HG02588 (cell line): ENCODE results near the gene LIF.
"Not testable (repeated sequence)": the region's sequence is repeated elsewhere in the genome, so short reads cannot be mapped to it uniquely, and the experiment has no call there.

Experiments
- ATAC-seq: cut with Tn5 transposase; IDR thresholded peaks from one replicate; pipeline ENCODE4 v1.9.1; 2021; ENCODE audit warnings: mild to moderate bottlenecking, moderate library complexity; ENCODE audit not compliant: unreplicated experiment

LIF gene

DNA sequence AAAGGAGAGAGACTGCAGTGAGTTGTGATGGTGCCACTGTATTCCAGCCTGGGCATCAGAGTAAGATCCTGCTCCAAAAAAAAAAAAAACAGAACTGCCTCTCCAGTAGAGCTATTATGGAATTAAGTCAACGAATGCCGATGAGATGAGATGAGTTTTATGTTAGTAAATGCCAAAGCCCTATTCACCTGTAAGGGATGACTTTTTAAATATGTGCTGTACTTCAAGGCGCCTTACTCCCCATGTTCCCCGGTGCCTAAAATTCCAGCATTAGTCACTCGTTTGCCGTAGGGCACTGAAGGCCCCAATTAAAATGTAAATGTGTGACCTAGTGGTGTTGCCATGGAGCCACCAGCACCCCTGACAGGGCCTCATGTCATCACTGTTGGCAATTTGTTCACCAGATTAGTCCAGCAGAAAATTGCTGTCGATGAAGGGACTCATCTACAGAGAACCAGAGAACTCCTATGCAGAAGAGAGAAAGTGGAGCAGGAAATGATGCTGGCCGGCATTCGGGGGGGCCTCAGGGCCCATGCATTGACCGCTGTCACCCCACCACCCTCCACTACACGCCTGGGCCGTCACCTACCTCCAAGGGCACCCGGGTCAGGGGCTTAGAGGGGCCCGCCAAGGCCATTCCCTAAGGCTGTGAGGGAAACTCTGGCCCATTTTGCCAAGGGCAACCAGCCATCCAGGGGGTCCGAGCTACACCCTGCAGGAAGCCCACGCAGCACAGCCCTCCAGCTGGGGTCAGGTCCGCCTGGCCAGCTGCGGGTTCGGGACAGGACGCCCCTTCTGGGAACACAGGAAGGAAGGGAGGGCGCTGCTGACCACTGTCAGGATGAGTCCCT is 17.8 kb downstream of the LIF start:
- no peak for ATAC-seq

DNA sequence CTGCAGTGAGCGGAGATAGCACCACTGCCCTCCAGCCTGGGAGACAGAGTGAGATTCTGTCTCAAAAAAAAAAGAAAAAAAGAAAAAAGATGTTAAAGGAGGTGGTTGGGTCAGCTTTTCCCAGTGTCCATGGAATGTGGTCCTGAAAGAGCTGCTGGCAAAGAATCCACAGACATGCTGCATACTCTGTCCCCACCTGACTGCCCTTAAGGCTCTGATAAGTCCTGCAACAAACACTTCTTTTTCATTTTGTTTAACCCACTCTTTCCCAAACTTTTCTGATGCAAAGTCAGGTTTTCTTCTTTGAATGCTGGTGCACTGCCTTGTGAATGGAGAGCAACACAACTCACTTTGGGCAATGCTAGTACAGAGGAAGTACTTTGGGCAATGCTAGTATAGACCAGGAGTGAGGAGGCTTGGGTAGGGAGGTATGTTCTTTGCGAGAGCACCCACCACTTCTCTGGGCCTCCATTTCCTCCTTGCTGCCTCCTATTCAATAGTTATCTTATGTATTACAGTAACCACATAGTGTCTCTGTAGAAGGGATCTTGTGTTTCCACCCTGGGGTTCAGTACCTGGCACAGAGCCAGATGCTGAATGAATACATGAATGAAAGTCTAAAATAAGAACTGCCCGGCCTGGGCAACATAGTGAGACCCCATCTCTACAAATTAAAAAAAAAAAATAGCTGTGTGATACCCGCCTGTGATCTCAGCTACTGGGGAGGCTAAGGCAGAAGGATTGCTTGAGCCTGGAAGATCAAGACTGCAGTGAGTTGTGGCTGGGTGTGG is 18.9 kb downstream of the LIF start:
- no peak for ATAC-seq

DNA sequence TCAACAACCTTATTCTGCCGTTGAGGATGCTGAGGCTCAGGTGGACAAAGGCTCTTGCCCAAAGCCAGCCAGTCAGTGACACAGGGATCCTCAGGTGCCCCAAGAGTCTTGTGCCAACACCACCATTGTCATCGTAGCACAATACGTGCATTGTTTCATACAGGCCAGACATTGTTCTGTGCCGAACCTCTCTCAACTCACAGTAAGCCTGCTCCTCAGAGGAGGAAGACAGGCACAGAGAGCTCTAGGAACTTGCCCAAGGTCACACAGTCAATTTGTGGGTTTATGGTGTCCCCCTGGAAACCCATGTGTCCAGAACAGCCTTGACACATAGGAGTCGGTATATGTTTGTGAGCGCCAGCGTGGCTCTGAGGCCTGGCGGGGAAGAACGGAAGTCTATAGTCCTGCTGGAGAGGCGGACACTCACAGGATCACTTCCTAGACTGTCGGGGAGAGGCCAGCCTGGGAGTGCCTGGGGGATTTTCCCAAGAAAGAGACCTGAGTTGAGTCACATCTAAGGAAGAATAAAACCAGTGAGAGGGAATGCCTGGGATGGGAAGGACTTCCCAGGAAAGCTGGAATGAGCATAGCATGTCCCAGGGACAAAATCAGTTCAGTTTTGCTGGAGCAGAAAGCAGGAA is 20.2 kb downstream of the LIF start:
- no peak for ATAC-seq

DNA sequence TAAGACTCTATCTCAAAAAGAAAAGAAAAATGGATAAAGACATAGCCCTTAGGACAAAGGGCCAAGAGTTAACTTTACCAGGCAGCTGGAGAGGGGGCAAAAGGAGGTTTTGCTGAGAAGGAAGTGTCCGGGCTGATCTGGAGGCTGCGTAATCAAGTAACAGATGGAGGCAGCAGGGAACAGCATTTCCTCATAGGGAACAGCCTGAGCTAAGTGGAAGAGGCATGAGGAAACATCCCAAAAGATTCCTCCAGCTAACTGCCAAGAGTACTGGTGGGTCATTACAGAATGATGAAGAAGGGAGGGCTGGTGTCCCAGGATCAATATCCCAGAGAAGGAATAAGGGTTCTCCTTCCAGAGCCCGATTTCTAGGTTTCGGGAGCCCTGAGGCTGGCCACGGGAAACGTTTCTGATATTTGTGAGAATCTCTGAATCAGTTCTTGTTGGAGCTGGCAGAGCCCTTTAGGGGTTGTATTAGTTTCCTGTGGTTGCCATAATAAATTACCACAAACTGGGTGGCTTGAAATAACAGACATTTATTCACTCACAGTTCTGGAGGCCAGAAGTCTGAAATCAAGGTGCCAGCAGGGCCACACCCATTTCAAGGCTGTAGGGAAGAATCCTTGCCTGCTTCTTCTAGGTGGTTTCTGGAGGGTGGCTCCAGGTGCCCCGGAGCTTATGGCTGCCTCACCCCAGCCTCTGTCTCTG is 21.2 kb downstream of the LIF start:
- ATAC-seq: no peak

DNA sequence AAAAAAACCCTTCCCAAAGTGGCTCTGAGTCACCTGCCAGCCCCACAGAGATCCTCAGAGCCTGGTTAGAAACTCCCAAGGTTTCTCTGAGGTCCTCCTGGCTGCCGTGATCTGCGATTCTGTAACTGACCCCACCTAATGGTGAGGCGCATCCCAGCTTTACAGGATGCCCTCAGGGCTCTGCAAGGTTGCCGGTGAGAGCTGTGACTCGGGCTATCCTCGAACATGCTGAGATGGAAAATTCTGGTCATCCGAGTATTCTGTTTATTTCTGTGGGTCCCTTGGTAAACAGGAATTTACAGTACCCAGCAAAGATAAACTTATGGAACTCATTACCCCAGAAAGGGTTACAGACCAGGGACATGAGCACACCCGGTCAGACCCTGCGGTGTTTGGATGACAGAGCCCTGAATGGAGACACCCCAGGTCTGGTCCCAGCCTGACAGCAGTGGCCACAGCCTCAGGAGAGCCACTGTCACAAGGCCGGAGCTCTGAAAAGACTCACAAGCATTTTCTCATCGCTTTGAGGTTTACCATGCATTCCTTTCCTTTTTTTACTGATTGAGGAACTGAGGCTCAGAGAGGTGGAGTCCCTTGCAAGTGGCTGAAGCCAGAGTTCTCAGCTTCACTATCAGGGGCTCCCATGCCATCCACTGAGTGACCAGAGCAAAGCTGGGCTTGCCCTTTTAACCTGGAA is 22.2 kb downstream of the LIF start:
- no peak for ATAC-seq

DNA sequence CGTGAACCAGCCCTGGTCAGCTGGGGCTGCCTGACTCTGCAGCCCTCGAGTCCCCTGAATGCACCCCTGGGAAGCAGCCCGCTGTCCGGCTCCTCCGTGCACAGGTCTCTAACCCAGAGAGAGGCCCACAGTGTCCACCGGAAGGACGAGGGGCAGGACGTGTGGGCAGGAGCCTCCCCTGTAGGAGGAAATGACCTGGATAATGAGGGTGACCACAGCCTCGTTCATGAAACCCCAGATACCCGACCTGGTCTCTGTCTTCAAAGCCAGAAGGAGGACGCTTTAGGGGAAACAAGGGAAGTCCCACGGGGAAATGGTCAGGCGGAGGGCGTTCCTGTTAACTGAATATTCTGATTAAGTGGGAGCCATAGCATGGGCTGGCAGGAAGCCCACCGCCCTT is 23.3 kb downstream of the LIF start:
- no peak for ATAC-seq

DNA sequence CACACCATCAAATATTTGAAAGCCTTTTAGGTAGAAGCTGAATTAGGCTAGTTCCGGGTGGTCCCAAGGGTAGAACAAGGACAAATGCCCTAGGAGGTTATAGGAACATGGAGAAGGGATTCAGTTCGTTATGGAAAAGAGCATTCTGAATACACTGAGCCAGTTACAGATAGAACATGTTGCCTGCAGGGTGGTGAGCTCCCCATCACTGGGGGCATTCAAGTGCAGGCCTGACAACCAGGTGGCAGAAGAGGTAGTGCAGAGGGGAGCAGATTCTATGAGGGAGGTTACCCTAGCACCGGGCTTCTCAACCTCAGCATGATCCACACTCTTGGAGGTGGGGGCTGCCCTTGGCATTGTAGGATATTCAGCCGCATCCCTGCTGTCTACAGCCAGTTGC is 24.2 kb downstream of the LIF start:
- no peak for ATAC-seq

DNA sequence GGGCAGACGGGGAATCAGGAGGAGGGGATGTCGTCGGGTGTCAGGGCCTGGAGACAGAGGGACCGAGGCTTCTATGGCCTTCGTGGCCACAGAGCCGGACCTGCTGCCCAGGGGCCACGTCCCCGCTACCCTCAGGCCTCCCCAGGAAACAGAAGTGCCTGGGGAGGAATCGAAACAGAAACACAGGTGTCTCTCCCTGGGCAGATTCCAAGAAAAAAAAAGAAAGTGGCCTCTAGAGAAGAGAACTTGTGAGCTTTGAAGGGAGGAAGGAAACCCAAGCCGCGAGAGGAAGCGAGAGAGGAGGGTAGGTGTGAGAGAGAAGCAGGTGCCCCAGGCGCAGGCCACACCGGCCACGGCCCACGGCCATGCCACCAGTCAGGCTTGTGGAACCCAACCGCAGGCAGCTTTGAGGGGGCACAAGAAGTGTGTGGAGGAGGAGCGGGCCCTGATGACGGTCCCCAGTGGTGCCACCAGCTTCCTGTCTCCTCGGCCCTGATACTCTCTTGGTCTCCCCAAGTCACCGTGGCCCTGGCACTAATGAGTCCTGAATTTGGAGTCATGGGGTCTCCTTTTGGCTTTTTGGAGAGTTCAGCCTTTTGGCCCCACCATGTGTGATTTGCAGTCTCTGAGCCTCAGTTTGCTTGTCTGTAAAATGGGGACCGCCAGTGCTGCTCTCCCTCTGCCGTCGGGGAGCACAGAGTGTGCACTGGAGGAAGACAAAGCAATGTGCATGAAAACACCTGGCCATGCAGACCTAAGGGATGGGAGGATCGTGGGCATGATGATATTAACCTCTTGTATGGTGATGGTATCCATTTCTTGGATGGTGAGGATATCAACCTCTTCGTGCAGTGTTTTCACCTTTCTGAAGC is 25.2 kb downstream of the LIF start:
- no peak for ATAC-seq

DNA sequence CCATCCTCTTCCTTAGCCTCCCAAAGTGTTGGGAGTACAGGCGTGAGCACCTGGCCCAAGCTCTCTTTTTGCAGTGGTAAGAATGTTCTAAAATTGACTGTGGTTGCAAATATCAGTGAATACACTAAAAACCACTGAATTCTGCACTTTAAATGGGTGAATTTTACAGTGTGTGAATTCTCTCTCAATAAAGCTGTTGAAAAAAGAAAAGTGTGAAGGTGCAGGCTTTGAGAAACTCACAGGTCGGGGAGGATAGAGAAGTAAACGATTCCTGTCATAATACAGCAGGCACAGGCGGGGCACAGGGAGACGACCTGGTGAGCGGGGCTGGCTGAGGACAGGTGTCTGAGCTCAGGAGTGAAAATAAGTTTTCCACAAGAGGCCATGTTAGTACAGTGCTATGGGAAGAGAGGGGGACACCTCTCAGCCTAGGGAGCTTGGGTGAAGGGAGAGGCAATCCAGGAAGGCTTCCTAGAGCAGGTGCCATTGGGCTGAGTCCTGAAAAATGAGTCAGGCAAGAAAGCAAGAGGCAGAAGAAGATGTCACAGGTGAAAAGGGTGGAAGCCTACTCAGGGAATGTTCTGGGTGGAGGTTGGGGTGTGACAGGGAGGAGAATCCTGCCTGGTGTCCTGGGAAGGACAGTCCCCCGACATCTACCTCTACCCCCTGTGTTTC is 26.1 kb downstream of the LIF start:
- ATAC-seq: no peak

DNA sequence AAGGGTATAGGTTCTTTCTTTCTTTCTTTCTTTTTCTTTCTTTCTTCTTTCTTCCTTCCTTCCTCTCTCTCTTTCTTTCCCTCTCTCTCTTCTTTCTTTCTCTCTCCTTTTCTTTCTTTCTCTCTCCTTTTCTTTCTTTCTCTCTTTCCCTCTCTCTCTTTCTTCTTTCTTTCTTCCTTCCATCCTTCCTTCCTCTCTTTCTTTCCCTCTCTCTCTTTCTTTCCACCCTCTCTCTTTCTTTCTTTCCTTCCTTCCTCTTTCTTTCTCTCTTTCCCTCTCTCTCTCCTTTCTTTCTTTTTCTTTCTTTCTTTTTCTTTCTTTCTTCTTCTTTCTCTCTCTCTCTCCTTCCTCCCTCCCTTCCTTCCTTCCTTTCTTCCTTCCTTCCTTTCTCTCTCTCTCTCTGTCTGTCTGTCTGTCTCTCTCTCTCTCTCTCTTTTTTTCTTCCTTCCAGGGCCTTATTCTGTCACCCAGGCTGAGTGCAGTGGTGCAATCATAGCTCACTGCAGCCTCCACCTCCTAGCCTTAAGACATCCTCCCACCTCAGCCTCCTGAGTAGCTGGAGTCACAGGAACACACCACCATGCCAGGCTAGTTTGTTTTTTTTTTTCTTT is 26.8 kb downstream of the LIF start:
- no peak for ATAC-seq

DNA sequence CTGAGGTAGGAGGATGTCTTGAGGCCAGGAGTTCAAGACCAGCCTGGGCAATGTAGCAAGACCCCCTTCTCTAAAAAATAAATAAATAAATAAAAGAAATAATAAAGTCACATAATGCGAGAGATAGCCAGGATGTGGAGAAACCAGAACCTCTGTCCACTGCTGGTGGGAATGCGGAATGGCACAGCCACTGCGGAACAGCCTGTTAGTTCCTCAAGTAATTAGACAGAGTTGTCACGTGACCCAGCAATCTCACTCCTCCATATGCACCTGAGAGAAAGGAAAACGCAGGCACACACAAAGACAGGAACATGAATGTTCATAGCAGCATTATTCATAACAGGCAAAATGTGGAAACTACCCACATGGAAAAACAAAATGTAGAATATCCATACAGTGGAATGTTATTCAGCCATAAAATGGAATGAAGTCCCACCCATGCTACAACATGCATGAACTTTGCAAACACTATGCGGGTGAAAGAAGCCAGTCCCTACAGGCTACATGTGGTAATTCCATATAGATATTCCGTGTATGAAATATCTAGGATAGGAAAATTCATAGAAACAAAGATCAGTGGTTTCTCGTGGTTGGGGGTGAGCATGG is 27.4 kb downstream of the LIF start:
- ATAC-seq: no peak

DNA sequence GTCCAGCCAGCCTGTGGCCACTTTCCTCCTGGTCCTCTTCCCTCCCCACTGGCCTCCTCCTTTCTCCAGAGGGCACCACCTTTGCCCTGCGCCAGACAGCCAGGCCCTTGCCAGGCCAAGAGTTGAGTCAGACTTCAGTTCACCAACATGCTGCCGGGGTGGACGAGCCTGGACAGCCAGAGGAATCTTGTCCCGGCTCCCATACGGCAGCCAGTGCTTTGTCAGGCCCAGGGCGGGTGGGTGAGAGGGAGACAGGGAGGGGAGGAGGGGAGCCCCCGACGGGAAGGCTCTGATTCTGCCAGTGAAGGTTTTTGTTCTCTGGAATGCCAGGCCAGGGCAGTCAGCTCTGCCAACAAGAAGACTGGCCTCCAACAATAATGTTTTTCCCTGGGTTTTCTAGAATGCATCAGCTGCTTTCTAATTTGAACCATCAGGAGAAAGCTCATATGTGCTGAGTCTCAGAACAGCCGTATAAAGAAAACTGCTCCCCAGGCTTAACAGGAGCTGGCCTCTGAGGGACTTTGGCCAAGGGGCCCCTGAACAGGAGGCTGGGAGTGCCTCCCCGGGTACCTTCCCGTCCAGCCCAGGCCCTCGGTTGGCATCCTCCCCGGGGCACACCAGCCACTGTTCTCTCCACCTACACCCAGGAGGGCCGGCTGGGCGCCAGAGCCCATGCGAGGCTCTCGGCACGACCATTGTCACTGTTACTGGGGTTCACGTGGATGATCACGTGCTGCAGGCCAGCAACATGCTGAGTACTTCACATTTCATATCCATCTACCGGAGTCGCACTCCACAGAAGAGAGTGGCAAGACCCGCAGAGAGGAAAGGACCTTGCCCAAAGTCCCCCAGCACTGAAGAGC is 28.6 kb downstream of the LIF start:
- no peak for ATAC-seq

DNA sequence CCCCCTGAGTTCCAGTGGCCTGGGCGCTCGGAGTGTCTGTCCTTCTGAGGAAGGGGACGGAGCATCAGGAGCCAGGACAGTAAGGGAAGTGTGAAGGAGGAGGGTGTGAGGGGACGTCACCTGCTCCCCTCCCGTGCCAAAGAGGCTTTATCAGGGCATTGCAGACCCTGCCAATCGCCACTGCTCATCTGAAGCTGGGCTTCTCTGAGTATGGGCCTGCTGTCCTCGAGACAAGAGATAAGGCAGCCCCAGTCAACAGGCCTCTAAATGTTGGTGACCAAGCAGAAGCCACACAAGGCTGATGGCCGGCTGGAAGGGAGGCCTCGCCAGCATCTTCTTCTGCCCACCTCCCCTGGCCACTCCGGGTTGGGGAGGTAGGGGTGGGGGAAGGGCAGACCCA is 29.8 kb downstream of the LIF start:
- no peak for ATAC-seq

DNA sequence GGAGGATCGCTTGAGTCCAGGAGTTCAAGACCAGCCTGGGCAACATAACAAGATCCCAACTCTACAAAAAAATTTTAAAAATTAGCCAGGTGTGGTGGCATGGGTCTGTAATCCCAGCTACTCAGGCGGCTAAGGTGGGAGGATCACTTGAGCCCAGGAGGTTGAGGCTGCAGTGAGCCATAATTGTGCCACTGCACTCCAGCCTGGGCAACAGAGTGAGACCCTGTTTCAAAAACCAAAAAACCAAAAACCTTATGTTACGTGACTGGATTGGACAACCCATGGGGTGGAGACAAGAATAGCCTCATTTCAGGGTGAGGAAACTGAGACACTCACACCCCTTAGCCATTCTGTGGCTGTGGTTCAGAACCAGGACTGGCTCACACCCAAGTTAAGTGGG is 30.3 kb downstream of the LIF start:
- not testable (repeated sequence) for ATAC-seq

DNA sequence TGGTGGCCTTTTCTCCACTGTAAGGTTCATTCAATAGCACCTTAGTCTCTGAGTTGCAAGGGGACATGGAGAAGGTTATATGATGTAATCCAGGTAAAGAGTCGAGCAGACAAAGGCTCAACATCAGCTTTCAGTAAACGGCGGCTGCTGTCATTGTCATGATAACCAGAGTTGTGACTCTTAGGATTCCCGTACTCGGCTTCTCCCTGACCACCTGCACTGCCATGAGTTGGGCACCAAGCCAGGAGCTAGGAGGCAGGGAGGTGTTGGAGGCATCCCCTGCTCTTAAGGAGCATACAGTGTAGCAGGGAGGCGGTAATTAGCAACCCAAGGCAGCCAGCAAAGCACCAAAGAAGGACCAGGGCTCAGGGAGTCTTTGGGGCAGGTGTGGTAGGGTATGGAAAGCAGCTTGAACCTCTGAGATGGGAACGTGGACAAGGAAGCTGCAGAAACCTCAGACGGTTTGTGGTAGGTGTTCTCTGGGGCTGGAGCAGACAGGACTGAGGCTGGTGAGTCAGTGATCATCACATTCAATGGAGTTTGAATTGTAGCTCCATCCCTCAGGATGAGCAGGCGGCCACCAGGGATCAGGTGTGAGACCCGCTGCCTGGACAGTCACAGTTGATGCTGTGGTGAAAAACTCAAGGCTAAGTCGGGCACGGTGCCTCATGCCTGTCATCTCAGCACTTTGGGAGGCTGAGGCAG is 31.7 kb downstream of the LIF start:
- no peak for ATAC-seq

DNA sequence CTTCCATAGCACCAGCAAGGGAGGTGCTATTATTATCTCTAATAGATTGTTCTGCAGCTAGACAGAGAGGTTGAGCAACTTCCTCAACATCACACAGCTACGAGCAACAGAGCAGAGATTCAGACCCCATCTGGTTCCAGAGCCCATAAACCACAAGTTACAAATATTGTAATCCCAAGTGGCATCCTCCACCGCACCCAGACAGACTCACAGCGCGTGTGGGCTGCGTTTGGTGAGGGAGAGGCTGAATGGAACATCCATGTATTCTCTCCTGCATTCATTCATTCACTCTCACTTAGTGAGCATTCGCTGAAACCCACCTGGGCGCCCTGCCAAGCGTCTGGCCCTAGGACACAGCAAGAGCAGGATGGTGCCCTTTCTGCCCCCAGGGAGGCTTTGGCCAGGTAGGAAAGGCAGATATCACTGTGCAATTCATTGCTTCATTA is 33.5 kb downstream of the LIF start:
- no peak for ATAC-seq
